Activated CD8-positive, alpha-beta memory T cell treated with anti-CD3 and anti-CD28 coated beads, Interleukin-2, amount 10 ng/mL, durations not matched to agents 7 days and 5 days (primary cell): ENCODE measurements around the gene GOLM1. TPM values are rescaled to one million over a fixed set of nuclear protein-coding genes. Genes with fewer than 3 reads are reported as not detected.

Experiments used
- ATAC-seq: fragments of 150-1000 bp; cut with Tn5 transposase; one replicate; pipeline ENCODE4 v1.10.0; 2021; ENCODE audit warnings: moderate library complexity
- CTCF ChIA-PET: fragments of 350-600 bp; sonication (Branson Sonifier 250); formaldehyde crosslinking; loops from one replicate; lab custom pipeline; 2021; ENCODE audit warnings: antibody characterized with exemption; lab: Charles Lee
- DNase-seq: peaks from one replicate; pipeline ENCODE4 v3.0.0-alpha.2; 2020
- H3K27ac Mint-ChIP-seq: one replicate; pipeline ENCODE4 v1.8.0; 2021; ENCODE audit warnings: mild to moderate bottlenecking, mixed read lengths
- H3K27me3 Mint-ChIP-seq: one replicate; pipeline ENCODE4 v1.8.0; 2021; ENCODE audit warnings: mixed read lengths
- H3K36me3 Mint-ChIP-seq: one replicate; pipeline ENCODE4 v1.8.0; 2021; ENCODE audit warnings: mild to moderate bottlenecking, mixed read lengths
- H3K4me1 Mint-ChIP-seq: one replicate; pipeline ENCODE4 v1.8.0; 2021; ENCODE audit warnings: mixed read lengths
- H3K4me3 Mint-ChIP-seq: one replicate; pipeline ENCODE4 v1.8.0; 2021; ENCODE audit warnings: mild to moderate bottlenecking, moderate library complexity, mixed read lengths
- H3K9me3 Mint-ChIP-seq: one replicate; pipeline ENCODE4 v1.8.0; 2022; ENCODE audit warnings: low read depth, mixed read lengths
- total RNA-seq, 2 experiments: library from RNA; stranded (reverse); gene quantifications; one replicate each; pipeline ENCODE4 v1.2.3, GENCODE V29; 2021

Gene GOLM1
- total RNA-seq, 2 experiments from 2014 or later, result 3.0 to 5.5 TPM

GRCh38 chr9:86112057-86112456 lies 12.7 kb upstream of the GOLM1 start:
- CTCF ChIA-PET, result no interaction called here
- H3K27me3 Mint-ChIP-seq, result peaks cover 16% of the 10 kb centered on the region
- no peaks in the 10 kb centered on the region for H3K9me3 Mint-ChIP-seq
- H3K36me3 Mint-ChIP-seq, result peaks cover under 1% of the 10 kb centered on the region
- peak; percentile 44 for DNase-seq
- no peak overlapping the region for H3K27ac Mint-ChIP-seq
- peak; percentile 47 for ATAC-seq
- H3K4me3 Mint-ChIP-seq, result no peak overlapping the region
- H3K4me1 Mint-ChIP-seq, result peaks cover 5% of the 10 kb centered on the region

- CTCF ChIA-PET, result no interaction called here
- peaks cover 53% of the 10 kb centered on the region for H3K27me3 Mint-ChIP-seq
- ATAC-seq (no peak), DNase-seq (no peak)
- peaks cover 2% of the 10 kb centered on the region for H3K36me3 Mint-ChIP-seq
- no peak overlapping the region for H3K4me3 Mint-ChIP-seq
- no peaks in the 10 kb centered on the region for H3K9me3 Mint-ChIP-seq
- peaks cover 21% of the 10 kb centered on the region for H3K4me1 Mint-ChIP-seq
- no peak overlapping the region for H3K27ac Mint-ChIP-seq
These were observed 3.3 kb upstream of the GOLM1 start for GRCh38 chr9:86102626-86103025.

GRCh38 chr9:86099701-86100364 lies 475 bp upstream of the GOLM1 start:
- Mint-ChIP-seq H3K36me3 (no peaks in the 10 kb centered on the region), H3K27ac (no peak overlapping the region), H3K9me3 (no peaks in the 10 kb centered on the region), H3K4me1 (peaks cover 14% of the 10 kb centered on the region), H3K27me3 (peaks cover 66% of the 10 kb centered on the region), H3K4me3 (peak overlapping the region; percentile 66)
- CTCF ChIA-PET, result no interaction called here
- DNase-seq (peak; percentile 43), ATAC-seq (no peak)

GRCh38 chr9:86097510-86098224 lies 1.7 kb downstream of the GOLM1 start:
- H3K27ac Mint-ChIP-seq, result no peak overlapping the region
- DNase-seq, result no peak
- CTCF ChIA-PET, result no interaction called here
- H3K4me1 Mint-ChIP-seq, result peaks cover 14% of the 10 kb centered on the region
- H3K27me3 Mint-ChIP-seq, result peaks cover 51% of the 10 kb centered on the region
- ATAC-seq, result no peak
- no peak overlapping the region for H3K4me3 Mint-ChIP-seq
- H3K36me3 Mint-ChIP-seq, result no peaks in the 10 kb centered on the region
- no peaks in the 10 kb centered on the region for H3K9me3 Mint-ChIP-seq

- Mint-ChIP-seq H3K27ac (no peak overlapping the region), H3K4me3 (no peak overlapping the region), H3K27me3 (peaks cover 41% of the 10 kb centered on the region), H3K9me3 (no peaks in the 10 kb centered on the region), H3K4me1 (peaks cover 14% of the 10 kb centered on the region), H3K36me3 (no peaks in the 10 kb centered on the region)
- ATAC-seq, result no peak
- DNase-seq, result no peak
- CTCF ChIA-PET, result no interaction called here
These were observed 3.0 kb downstream of the GOLM1 start for GRCh38 chr9:86096386-86096785.

- CTCF ChIA-PET, result no interaction called here
- H3K4me1 Mint-ChIP-seq, result peaks cover 6% of the 10 kb centered on the region
- DNase-seq, result no peak
- peaks cover 3% of the 10 kb centered on the region for H3K36me3 Mint-ChIP-seq
- peaks cover 38% of the 10 kb centered on the region for H3K27me3 Mint-ChIP-seq
- no peak overlapping the region for H3K27ac Mint-ChIP-seq
- no peak for ATAC-seq
- no peak overlapping the region for H3K4me3 Mint-ChIP-seq
- peaks cover 4% of the 10 kb centered on the region for H3K9me3 Mint-ChIP-seq
These were observed 5.4 kb downstream of the GOLM1 start for GRCh38 chr9:86093788-86094555.

GRCh38 chr9:86091477-86091876 lies 7.9 kb downstream of the GOLM1 start:
- no peak for DNase-seq
- Mint-ChIP-seq H3K27me3 (peaks cover 43% of the 10 kb centered on the region), H3K4me1 (no peaks in the 10 kb centered on the region), H3K27ac (no peak overlapping the region), H3K9me3 (peaks cover 4% of the 10 kb centered on the region), H3K36me3 (peaks cover 3% of the 10 kb centered on the region), H3K4me3 (no peak overlapping the region)
- CTCF ChIA-PET, result no interaction called here
- no peak for ATAC-seq

- ATAC-seq, result no peak
- H3K36me3 Mint-ChIP-seq, result no peaks in the 10 kb centered on the region
- CTCF ChIA-PET, result no interaction called here
- H3K9me3 Mint-ChIP-seq, result no peaks in the 10 kb centered on the region
- H3K27me3 Mint-ChIP-seq, result peaks cover 18% of the 10 kb centered on the region
- no peaks in the 10 kb centered on the region for H3K4me1 Mint-ChIP-seq
- DNase-seq, result no peak
- no peak overlapping the region for H3K4me3 Mint-ChIP-seq
- no peak overlapping the region for H3K27ac Mint-ChIP-seq
These were observed 16.5 kb downstream of the GOLM1 start for GRCh38 chr9:86082870-86083269.

- H3K27ac Mint-ChIP-seq, result no peak overlapping the region
- ATAC-seq (no peak), DNase-seq (no peak)
- H3K4me3 Mint-ChIP-seq, result no peak overlapping the region
- peaks cover 6% of the 10 kb centered on the region for H3K4me1 Mint-ChIP-seq
- no peaks in the 10 kb centered on the region for H3K36me3 Mint-ChIP-seq
- CTCF ChIA-PET, result no interaction called here
- no peaks in the 10 kb centered on the region for H3K9me3 Mint-ChIP-seq
- H3K27me3 Mint-ChIP-seq, result peaks cover 2% of the 10 kb centered on the region
These were observed 19.4 kb downstream of the GOLM1 start for GRCh38 chr9:86079865-86080469.

- ATAC-seq, result no peak
- H3K9me3 Mint-ChIP-seq, result no peaks in the 10 kb centered on the region
These were observed 19.9 kb downstream of the GOLM1 start for GRCh38 chr9:86079421-86079831.

GRCh38 chr9:86078731-86079130 lies 20.6 kb downstream of the GOLM1 start:
- no peaks in the 10 kb centered on the region for H3K27me3 Mint-ChIP-seq
- H3K27ac Mint-ChIP-seq, result no peak overlapping the region
- H3K4me3 Mint-ChIP-seq, result no peak overlapping the region
- CTCF ChIA-PET, result no interaction called here
- DNase-seq (no peak), ATAC-seq (no peak)
- peaks cover 10% of the 10 kb centered on the region for H3K4me1 Mint-ChIP-seq
- H3K36me3 Mint-ChIP-seq, result no peaks in the 10 kb centered on the region
- no peaks in the 10 kb centered on the region for H3K9me3 Mint-ChIP-seq

More at GRCh38 chr9:86079421-86079831, 19.9 kb downstream of the GOLM1 start:
- no peak overlapping the region for H3K4me3 Mint-ChIP-seq
- no peak overlapping the region for H3K27ac Mint-ChIP-seq
- no peaks in the 10 kb centered on the region for H3K36me3 Mint-ChIP-seq
- no peak for DNase-seq
- peaks cover 2% of the 10 kb centered on the region for H3K27me3 Mint-ChIP-seq
- peaks cover 10% of the 10 kb centered on the region for H3K4me1 Mint-ChIP-seq
- CTCF ChIA-PET, result no interaction called here

GRCh38 chr9:86077276-86077675 lies 22.1 kb downstream of the GOLM1 start:
- Mint-ChIP-seq H3K4me3 (no peak overlapping the region), H3K9me3 (no peaks in the 10 kb centered on the region), H3K36me3 (no peaks in the 10 kb centered on the region), H3K27ac (no peak overlapping the region), H3K4me1 (peaks cover 10% of the 10 kb centered on the region), H3K27me3 (no peaks in the 10 kb centered on the region)
- ATAC-seq (no peak), DNase-seq (no peak)
- CTCF ChIA-PET, result no interaction called here
